ENCODE data around the gene GPSM3.
A peak's percentile ranks its signal among the peaks of the same experiment; 100 is the strongest.
"Not testable (repeated sequence)": the region's sequence is repeated elsewhere in the genome, so short reads cannot be mapped to it uniquely, and the experiment has no call there.

Gene GPSM3

DNA sequence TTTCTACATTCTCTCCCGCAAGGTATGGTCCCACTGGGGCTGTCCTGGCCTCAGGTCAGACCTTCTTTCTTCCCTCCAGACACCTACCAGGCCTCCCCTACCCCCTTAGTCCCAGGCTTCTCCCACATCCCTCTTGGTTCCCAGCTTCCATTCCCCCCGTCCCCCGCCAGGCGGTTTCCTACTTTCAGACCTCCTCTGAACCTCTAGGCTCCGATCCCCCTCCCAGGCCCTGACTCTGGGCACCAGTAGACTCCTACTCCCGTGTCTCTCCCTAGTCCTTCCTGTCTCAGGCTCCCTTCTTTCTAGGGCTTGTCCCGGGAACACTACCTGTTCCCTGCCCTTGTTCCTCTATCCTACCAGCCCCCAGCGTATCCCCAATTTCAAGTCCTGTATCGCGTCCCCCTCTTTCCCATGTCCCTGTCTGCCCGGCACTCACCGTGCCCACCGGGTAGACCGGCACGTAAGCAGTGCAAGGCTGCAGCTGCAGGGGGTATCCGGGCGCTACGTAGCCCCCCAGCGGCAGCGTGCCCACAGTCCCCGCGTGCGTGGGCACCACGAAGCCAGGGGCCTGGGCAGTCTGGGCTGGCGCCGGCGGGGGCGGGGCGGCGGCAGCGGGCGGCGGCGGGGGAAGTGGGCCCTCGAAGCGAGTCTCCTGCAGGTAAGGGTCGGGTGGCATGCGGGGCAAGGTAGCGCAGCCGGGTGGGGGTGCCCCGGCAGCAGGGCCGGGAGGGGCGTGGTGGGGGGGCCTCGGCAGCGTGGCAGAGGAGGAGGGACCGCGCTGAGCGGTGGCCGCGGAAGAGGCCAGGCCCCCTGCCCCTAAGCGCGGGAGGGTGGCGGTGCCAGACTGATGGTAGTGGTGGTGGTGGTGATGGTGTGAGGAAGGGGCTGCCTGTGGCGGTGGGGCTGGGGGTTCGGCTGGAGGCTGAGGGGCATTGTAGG lies 42.2 kb downstream of the GPSM3 start:
- DNase-seq (ENCODE audit: low spot score) = no peak

DNA sequence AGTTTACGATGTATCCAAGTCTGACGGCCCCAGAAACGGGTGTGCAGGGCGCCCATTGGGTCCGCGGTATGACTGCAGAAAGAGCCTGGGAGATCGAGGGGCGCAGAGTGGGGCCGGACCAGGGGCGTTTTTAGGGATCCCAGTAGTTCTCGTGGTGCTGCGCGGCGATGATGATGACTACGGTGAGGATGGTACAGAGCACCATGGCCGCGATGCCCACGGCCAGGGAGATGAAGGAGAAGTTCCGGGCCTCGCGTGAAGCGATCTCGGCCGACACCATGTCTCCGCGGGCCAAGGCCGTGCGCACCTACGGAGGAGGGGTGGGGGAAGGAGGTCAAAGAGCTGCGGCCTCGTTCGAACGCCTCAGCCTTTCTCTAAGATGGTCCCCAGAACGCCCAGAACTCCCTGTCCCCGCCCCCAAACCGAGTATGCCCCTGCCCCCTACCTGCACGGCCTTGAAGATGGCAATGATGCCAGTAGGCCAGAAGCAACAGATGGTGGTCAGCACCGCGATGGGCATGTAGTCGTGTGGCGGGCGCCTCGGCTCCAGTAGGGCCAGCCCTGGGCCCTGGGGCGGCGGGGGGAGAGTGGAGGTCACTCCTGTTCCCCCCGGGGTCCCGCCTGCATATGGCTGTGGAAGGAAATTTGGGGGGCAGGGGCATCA lies 43.2 kb downstream of the GPSM3 start:
- DNase-seq (ENCODE audit: low spot score) = no peak

DNA sequence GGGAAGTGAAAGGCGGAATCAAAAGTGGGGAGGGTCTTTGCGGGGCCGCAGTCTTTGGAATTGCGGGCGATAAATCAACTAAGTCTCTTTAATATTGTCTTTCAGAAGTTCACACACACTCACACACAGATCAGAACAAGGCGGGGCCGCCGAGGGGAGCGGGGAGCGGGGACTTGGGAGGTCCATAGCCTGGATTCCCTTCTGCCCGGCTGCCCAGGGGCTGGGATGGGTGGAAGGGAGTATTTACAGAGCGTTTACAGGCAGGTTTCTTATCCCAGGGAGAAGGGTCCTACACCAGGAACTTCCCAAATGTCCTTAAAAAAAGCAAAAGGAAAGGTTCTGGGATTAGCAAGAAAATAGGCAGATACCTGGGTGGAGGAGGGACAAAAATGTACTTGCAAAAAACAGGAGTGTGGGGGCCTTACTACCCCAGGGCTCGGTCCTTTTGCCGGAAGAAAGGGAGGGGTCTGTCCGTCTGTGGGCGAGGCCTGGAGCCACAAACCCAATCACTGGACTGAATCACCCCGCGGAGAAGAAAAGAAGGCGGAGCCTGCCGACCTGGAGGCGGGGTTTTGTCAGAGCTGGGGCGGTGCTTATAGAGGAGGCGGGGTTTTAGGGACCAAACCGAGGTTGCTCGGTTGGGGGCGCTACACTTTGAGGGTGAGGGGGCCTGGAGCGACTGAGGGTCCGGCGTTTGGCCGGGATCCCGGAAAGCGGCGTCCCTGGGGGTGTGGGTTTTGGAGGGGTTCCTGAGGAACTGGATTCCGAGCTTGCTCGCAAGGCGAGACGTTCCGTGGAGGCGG lies 44.0 kb downstream of the GPSM3 start:
- DNase-seq (ENCODE audit: low spot score) = peak; percentile 74

DNA sequence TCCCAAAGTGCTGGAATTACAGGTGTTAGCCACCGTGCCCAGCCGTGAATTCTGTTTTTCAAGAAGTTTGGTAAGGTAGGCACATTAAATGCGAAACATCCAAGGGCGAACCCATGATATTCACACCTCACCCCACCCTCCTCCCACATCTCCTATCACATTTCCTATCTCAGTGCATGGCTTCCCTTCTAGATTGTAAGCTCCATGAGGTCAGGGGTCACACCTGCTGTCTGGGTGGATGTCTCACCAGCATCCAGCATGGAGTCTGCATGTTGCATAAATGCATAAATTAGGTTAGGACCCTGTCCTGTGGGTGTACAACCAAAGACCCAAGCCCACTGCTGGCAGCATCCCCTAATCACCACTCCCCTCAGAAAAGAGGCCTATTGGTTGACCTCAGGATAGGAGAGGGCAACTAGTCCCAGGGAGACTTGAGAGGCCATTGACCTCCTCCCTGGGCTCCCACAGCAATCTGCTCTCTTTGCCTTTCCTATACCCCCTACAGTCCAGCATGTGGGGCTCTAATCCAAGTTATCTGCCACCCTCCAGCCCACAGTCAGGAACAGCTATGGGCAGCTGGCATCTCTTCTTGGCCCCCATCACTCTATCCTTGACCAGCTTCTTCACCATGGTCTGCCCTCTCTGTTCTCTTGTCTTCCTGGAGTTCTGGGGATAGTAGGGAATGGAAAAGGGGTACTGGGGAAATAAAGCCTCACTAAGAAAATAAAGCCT lies 44.9 kb downstream of the GPSM3 start:
- no peak for DNase-seq (ENCODE audit: low spot score)

DNA sequence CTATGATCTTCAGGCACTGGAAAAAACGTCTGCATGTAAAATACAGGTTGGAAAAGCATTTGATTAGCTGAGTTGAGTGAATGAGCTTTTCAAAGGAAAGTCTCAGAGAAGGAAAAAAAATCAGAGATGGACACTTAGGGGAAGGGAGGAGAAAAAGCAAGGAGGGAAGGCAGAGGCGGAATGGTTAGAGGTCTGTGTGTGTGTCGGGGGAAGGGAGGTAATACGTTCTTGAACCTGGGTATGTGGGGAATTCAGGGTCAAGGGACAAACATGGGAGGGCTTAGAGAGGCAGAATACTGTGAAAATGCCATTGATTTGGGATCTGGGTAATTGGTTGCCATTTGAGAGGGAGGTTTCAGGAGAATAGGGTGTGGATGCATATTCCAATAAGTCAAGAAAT lies 45.8 kb downstream of the GPSM3 start:
- DNase-seq (ENCODE audit: low spot score) = no peak

DNA sequence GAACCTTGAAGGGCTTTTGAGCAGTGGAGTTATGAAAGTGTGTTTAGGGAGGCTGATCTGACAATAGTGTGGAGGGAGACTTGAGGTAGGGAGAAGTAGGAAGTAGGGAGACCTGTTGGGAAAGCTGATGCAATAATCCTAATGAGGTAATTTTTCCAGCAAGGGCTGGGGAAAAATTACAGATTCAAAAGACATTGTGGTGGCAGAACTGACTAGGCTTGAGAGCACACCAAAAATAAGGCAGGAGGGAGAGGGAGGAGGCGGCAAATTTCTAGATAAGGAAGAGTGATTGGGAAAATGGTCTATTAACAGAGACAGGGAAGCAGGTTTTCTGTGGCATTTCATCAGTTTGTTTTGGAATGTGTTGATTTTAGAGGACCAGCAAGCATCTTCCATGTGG lies 46.2 kb downstream of the GPSM3 start:
- no peak for DNase-seq (ENCODE audit: low spot score)

DNA sequence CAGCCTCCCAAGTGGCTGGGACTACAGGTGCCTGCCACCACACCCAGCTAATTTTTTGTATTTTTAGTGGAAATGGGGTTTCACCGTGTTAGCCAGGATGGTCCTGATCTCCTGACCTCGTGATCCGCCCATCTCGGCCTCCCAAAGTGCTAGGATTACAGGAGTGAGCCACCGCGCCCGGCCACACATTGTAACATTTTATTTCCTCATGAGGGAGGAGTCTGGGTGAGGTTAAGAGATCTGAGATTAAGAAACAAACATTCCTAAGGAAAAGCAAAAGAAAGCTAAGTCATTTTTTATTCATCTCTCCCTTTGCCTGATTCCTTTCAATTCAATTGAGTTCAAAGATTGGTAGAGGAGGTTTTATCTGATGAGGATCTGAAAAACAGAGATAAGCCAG lies 48.2 kb downstream of the GPSM3 start:
- DNase-seq (ENCODE audit: low spot score) = not testable (repeated sequence)

Measured in kidney capillary endothelial cell (primary cell).